Fibroblast of peridontal ligament (primary cell): ENCODE measurements around the gene SCO2.

Experiments used
- DNase-seq: peaks from one replicate; pipeline ENCODE4 v3.0.0-alpha.2; 2010; ENCODE audit errors: extremely low read depth

Gene SCO2, protein sequence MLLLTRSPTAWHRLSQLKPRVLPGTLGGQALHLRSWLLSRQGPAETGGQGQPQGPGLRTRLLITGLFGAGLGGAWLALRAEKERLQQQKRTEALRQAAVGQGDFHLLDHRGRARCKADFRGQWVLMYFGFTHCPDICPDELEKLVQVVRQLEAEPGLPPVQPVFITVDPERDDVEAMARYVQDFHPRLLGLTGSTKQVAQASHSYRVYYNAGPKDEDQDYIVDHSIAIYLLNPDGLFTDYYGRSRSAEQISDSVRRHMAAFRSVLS

DNA sequence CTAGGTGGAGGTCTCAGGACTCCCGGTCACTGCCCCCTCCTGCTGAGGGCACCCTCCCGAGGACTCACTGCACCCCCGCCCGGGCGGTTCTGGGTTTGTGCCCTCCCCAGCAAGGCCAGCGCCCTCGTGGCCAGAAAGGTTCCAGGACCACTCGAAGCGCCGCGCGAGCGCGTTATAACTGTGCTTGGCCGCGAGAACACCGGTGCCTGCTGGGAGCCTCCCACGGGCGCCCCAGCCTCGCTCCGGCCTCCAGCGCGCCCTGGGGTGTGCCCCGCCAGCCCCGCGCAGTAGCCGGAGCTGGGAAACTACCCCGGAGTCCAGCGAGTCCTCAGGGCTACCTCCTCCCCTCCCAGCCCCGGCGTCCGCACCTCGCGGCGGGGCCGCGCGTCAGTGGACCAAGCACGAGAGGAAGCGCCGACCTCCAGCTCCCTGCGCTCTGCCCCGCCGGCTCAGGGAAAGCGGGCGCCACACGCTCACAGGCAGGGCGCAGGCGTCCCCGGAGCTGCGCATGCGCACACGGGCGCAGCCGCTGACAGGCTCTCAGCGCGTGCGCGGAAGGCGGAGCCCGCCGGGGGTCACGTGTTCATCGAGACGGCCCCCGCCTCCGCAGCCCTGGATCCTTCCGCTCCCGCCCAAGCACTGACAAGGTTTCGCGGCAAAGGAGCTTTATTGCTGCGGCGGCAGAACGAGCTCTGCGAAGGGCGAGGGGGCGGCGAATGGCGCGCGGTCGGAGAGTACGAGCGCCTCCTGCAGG is at the start of gene SCO2:
TSS of gene SCO2 (minus strand) at position 495 of the 754 bp plus-strand sequence. CDS start 1,187 bp downstream, outside the sequence.
- DNase-seq = peak; percentile 94

DNA sequence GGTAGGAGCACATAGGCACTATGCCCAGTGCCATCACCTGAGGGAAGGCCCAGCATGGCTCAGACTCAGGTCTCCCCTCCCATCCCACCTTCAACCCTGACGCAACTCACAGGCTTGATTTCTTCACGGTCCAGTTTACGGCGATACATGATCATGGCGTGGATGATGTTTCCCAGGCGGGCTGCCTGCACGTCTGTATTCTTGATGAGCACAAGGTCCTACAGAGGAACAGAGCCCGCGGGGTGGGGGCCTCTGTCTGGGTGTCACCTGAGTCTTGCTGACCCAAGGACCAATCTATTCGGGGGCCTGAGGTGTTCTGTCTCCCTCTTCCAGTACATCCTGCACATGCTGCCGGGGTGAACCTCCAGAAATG is 49.0 kb upstream of the SCO2 start:
- DNase-seq = no peak

DNA sequence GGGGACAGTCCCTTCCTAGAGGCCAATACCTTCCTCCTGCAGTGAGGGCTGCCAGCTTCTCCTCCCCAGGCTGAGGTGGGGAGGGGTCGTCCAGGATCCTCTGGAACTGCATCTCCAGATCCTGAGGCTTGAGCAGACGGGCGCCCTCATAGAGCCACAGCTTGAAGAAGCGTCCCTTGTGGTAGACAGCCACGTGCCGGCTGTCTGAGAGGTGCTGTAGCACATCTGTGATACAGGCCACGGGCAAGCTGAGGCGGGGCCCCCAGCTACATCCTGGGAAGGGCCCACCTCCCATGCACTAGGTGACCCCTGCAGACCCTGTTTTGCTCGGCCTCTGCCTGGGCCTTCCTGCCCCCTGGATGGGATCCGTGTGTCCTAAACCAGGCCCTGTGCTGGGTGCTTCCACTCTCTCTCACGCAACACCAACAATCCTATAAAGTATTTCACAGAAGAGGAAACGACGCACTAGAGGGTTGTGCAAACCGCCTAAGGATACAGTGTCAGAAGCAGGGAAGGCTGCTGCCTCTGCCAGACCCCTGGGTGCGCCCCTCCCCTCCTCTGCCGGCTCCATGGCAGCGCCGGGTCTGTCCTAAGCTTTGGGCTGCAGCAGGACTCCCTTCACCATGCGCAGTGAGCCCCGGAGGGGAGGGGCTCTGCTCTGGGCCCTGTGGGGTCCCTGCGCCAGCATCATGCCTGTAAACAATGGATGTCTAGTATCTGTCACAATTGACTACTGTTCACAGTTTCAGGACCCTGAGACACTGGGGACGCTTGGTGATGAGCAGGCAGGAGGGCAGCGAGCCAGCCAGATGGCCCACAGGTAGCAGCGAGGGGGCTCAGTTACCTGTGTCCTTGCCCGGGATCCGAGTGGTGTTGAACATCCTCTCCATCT is 48.3 kb upstream of the SCO2 start:
- DNase-seq = no peak

DNA sequence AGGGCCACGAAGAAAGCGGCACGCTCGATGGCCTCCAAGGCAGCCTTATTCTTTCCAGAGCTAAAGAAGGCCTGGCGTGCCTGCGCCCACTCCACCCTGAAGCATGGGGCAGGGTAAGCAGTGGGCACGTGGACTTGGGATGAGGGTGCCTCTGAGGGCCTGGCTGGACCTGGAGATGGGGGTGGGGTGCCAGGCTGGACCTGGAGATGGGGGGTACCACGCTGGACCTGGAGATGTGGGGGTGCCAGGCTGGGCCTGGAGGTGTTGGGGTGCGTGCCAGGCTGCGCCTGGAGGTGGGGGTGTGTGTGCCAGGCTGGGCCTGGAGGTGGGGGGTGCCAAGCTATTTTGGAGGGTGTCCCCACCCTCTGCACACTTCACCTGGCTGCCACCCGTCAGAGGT is 47.6 kb upstream of the SCO2 start:
- DNase-seq = no peak

DNA sequence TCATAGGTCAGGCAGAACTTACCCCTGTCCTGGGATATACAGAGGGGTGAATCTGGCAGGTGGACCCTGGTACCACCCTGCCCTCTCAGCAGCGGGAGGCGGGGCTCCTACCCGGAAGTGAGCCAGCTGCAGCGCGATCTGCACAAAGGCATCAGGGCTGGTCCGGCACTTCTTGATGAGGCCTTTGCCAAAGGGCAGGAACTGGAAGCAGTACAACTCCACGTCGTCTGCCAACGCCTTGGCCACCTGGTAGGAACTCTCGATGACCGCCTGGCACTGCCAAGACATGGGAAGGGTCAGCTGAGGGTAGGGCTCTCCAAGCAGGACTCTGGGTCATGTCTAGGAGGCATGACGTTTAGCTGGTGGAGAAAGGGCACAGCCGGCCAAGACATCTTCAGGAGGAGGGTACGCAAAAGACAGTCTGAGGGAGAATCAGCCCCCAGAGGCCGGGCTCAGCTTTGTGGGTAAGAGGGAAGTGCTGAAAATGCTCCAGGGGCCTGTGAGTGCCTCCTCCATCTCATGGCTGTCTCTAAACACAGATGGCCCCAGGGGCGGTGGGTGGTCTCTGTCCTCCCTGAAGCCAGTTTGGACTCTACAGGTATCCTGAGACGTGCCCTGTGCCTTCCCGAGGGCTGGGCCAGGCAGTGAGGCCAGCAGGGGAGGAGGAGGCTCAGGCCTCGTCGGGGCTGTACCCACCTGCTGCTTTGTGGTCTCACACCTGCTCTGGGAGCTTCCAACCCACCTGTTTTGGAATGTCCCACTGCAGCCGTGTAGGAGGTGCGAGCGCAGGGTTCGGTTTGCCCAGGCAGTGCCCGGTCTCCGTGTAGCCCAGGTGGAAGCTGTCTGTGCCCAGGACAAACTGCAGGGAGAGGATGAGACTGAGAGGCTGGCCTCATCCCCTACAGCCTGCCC is 46.1 kb upstream of the SCO2 start:
- DNase-seq = no peak

DNA sequence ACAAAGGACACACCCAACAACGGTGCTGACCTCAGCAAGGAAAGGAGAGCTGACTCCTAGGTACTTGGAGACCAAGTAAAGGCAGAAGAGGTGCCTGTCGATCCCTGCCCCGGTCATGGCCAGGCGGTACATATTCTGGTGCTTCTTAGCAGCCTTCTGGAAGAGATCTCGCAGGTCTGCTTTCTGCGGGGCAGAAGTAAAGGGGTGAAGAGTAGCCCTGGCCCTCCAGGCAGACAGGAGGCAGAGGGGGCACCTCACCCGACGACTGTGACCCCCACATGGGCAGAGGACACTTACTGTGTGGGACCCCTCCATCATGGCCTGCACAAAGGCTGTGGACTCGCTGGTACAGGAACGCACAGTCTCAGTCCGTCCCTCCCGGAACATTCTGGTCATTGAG is 45.5 kb upstream of the SCO2 start:
- DNase-seq = no peak

DNA sequence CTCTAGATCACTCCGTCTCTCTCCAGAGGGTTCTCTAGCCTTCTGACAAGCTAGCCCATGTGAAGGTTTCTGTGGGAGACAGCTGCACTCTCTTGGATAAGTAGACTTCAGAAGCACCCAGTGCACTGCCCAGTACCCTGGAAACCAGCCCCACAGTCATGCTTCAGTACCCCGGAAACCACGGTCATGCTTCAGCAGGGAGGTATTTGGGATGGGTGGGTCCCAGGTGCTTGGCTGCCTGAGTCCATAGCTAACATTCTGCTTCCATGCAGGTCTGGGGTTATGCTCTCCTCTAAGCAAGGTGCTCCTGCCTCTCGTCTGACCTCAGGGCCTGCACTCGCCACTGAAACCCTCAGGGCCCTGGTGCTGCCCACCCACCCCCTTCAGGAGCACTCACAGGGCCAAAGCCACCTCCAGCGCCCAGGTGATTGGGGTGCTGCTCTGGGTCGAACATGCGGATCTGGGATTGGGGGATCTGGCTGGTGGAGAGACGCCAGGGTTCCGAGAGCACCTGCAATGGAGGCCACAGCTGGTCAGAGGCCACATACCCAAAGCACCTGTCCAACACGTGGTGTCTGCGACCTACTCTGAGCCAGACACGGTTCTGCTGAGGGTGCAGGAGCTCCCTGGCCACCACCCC is 44.6 kb upstream of the SCO2 start:
- no peak for DNase-seq

DNA sequence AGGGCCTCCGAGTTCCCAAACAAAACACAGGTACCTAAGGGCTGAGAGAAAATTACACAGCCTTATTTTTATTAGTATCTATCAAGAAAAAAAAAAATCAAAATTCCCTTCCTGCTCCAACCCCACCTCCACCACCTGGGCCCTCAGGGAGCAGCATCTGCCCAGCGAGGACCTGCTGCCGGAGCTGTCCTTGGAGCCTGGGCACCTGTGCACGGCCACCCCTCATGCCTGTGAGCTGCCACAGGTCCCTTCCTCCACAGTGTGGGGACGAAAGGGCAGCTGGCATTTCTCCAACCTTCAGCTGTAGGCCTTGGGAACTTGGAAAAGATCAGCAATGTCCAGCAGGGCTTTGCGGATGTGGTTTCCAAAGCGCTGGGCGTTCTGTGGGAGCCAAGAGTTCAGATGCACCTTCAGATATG is 43.7 kb upstream of the SCO2 start:
- no peak for DNase-seq

DNA sequence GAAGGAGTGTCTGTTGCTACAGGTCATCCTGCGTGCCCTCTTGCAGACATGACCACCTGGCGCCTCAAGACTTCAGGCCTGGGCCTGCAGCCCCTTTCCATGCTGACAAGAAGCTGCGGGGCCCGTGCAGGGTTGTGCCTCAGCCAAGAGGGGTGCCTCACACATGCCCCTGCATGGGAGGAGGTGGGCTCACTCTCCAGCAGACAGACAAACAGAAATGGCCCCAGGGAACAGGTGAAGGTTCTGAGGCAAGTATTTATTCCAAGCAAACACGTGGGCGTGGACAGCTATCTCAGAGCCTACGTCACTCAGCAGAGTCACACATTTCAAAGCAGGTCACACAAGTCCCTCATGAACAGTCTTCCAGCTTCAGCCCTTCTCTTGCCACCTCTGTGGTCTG is 43.2 kb upstream of the SCO2 start:
- no peak for DNase-seq

DNA sequence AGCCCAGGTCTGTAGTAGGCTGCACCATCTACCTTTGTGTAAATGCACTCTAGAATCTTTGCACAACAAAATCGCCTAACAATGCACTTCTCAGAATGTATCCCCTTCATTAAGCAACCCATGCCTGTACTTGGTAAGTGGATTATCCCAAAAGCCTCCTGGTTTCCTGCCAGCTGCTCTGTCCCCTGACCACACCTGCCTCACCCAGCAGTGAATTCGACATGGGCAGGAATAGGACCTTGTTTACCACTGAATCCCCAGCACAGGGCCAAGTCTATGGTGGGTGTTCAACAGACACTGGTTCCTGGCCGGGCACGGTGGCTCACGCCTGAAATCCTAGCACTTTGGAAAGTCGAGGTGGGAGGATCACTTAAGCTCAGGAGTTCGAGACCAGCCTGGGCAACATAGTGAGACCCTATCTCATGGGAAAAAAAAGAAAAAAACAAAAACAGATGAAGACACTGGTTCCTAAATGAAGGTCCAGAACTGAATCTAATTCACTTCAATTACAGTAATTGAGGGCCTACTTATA is 42.4 kb upstream of the SCO2 start:
- no peak for DNase-seq

DNA sequence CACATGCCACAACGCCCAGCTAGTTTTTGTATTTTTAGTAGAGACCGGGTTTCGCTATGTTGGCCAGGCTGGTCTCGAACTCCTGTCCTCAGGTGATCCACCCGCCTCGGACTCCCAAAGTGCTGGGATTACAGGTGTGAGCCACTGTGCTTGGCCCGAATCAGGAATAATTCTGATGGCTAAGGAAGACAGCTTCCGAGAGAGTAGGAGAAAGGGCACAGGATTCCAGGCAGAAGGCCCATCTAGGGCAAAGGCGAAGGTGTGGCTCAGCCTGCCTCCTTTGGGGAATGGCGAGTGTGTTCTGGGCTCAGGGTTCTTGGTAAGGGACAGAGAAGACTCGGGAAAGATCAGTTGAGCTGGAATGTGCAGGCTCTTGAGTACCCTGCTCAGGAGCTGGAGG is 38.9 kb upstream of the SCO2 start:
- DNase-seq = no peak

DNA sequence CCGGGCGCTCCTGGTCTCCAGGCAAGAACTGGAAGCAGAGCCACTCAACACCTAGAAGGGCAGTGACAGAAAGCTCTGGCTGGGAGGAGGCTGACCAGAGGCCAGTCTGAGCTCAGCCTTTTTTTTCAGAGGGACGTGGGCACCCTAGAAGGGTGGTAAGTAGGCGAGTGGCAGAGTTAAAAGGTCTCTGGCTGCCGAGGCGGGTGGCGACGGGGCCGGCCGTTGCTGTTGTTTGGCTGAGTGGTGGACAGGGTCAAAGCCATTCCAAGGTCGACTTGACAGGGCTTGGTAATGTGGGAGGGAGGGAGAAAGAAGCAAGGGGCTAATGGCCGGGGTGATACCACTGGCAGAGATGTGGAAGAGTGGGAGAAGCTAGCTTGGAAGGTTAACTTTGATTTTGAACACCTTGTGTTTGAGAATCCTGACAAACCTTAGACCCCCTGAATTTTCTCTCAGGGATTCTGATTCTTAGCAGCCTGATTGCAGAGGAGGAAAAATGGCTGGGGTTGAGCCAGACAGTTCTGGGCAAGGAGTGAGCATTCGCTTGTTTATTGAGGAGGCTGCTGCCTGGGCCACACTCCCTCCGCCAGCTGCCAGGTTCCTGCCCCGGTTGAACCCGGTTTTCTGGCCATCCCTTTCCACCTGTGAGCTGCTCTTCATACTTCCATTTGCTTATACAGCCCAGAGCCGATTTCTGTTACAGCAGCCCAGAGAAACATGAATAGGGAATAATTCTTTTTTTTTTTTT is 38.2 kb upstream of the SCO2 start:
- DNase-seq = no peak

DNA sequence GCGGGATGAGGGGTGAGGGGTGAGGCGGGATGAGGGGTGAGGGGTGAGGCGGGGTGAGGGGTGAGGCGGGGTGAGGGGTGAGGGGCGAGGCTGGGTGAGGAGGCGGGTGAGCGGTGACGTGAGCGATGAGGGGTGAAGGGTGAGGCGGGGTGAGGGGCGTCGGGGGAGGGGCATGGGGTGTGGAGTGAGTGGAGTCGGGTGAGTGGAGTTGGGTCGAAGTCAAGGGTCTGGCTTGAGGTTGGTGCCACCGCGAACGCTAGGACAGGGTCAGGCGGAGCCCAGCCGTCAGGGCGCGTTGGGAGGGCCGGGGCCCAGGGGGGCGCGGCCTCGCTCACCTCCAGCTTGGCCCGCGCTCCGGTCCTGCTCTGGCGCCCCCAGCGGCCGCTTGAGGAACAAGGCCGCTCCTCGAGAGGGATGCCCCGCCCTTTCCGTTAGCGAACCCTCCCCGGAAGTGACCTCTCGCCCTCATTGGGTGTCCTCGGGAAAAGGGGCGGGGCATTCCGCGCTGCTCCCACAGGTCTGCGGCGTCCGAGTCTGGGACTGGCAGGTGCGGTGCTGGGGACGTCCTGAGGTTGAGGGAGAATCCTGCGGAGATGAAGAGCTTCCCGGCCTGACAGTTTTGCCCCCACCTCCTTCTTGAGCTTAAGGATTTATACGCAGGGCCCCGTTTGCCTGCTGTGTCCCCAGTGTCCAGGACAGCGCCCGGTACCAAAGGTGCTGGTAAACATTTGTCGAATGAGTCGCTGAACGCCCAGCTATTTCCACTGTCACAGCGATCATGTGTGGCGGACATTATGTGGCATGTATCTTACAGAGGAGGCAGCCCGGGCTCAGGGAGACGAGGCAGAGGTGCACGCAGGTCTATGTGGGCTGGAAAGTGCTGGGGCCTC is 37.4 kb upstream of the SCO2 start, which contains the start of gene SYCE3:
TSS of gene SYCE3 (minus strand) at position 397 of the 890 bp plus-strand sequence. CDS start 6,514 bp downstream, outside the sequence.
- peak; percentile 78 for DNase-seq

DNA sequence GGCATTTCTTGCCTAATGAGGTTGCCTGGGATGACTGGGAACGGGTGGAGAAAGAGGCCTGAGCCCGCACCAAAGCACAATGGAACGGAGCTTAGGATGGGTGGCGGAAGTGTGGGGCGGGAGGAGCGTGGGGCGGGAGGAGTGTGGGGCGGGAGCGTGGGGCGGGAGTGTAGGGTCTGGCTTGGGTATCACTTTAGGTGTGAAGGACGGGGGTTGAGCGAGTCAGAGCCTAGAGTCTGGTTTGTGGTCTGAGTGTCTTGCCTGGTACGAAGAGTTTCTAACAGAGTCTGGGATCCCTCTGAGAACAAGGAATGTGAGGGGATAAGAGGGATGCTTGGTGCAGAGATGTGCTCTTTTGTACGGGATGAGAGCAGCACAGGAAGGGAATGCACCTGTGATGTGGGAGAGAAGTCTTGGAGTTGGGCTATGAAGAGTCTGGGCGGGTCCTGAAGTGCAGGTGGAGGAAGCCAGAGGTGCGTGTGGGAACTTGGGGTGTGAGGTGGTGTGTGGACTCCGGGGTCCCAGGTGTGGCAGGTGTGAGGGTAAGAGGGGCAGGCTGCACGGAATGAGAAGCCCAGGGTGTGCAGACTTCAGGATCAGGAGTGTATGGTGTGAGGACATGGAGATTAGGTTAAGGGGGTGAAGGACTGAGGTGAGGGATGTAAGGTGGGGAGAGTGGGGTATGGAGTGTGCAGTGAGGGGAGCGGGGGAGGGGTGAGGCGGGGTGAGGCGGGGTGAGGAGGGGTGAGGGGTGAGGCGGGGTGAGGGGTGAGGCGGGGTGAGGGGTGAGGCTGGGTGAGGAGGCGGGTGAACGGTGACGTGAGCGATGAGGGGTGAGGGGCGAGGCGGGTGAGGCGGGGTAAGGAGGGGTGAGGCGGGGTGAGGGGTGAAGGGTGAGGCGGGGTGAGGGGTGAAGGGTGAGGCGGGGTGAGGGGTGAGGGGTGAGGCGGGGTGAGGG is 36.3 kb upstream of the SCO2 start:
- DNase-seq = no peak

DNA sequence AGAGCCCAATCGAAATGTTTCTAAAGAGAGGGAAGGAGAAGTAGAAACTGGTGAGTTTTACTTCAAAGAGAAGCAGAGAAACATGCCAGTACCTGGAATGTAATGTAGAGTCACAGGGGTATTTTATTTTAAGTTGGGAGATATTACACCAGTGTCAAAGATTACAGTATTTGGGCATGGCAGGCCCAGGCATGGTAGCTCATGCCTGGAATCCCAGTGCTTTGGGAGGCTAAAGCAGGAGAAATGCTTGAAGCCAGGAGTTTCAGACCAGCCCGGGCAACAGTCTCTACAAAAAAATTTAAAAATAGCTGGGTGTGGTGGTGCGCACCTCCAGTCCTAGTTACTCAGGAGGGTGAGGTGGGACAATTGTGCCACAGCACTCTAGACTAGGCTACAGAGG is 34.6 kb upstream of the SCO2 start:
- DNase-seq = no peak

DNA sequence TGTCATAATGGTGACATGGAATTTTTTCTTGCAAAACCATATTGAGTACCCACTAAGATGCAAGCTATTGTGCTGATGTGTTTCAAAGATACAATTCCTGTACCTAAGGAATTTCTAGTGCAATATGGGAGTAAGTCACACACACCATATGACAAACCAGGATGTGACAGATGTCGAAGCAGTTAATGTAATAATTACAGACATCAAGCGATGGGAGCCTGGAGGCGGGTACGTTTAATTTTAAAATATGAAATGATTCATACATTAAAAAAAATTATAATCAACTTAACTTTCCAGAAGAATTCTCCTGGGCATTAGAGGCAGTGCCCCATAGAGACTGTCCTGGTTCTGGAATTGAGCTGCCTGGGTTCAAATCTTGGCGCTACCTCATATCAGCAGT is 31.3 kb upstream of the SCO2 start:
- DNase-seq = no peak

DNA sequence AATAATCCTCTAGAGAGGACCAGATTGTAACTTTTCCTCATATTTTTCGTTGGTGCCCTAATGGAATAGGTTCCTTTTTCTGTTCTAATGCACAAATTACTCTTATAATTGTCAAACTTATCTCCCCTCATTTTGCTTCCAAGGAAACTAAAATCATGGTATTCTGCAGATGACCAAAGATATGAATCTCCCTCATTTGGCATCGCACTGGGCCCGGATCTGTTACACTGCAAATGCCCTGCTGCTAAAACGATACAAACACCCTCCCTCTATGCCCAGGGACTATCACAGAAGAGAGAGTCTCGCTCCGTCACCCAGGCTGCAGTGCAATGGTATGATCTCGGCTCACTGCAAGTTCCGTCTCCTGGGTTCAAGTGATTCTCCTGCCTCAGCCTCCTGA is 27.9 kb upstream of the SCO2 start:
- DNase-seq = no peak
